ENCODE results near the gene TAF8. TPM values are rescaled to one million over a fixed set of nuclear protein-coding genes. Genes with fewer than 3 reads are reported as not detected.

Gene TAF8
- total RNA-seq, 1 experiment from 2014 or later = 35.5 TPM

DNA sequence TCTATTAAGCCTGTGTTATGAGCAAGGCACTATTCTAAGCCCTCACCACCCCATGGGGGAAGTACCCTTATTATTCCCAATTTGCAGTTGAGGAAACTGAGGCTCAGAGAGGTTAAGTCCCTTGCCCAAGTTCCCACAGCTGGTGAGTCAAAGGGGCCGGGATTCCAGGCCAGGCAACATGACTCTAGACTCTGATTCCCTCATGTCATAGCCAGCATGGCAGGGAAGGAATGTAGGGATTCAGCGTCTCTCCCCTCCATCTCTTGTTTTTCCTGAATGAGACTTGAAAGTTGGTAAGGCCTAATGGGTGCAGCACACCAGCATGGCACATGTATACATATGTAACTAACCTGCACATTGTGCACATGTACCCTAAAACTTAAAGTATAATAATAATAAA is 85.4 kb downstream of the TAF8 start:
- in situ Hi-C loops (cut with HindIII; ENCODE audit: low pct_unique_long_range_greater_than_20kb, low sequenced_read_pairs) = no loop called here
- no TSS peak for BruUV-seq (replicated peaks)
- ChIA-PET CTCF (no interaction called here), POLR2A (no interaction called here)
- no peak overlapping the region for H3K4me3 ChIP-seq (ENCODE audit: low read depth in 2 of 2, low read length in 2 of 2)
- TF ChIP-seq TCF7L2 (IDR thresholded peaks at IDR 0.05; ENCODE audit: low read depth, low read length) (no peak), SIN3A (IDR thresholded peaks at IDR 0.05; ENCODE audit: borderline replicate concordance, insufficient read depth, low read depth, low read length) (no peak), CTCF (IDR thresholded peaks at IDR 0.05) (no peak), POLR2AphosphoS5 (IDR thresholded peaks at IDR 0.05; ENCODE audit: low read depth, low read length) (no peak), REST (IDR thresholded peaks at IDR 0.05; ENCODE audit: insufficient read depth in 1 of 2, low read depth in 2 of 2, low read length in 1 of 2) (no peak)
- H3K27me3 ChIP-seq (ENCODE audit: control insufficient read depth, insufficient read depth, low read length) = no peaks in the 10 kb centered on the region
- no peaks in the 10 kb centered on the region for H3K36me3 ChIP-seq (ENCODE audit: control insufficient read depth, insufficient read depth, low read length)
- DNase-seq (ENCODE audit: low read depth, low spot score) = no peak
- intact Hi-C loops (cut with micrococcal nuclease; ENCODE audit: unreplicated experiment) = no loop called here
- ATAC-seq = no peak
- no peaks in the 10 kb centered on the region for H3K9me3 ChIP-seq (ENCODE audit: control insufficient read depth, insufficient read depth, low read depth, low read length)
- H3K27ac ChIP-seq (ENCODE audit: low read length) = peak overlapping the region; percentile 94
- H3K4me1 ChIP-seq (ENCODE audit: control insufficient read depth, insufficient read depth, low read length) = peaks cover 55% of the 10 kb centered on the region

- ATAC-seq = peak; percentile 63
- no peak for DNase-seq (ENCODE audit: low read depth, low spot score)
- POLR2A ChIA-PET = no interaction called here
- in situ Hi-C loops (cut with HindIII; ENCODE audit: low pct_unique_long_range_greater_than_20kb, low sequenced_read_pairs) (no loop called here), intact Hi-C loops (cut with micrococcal nuclease; ENCODE audit: unreplicated experiment) (no loop called here)
- Histone ChIP-seq H3K36me3 (ENCODE audit: control insufficient read depth, insufficient read depth, low read length) (no peaks in the 10 kb centered on the region), H3K4me1 (ENCODE audit: control insufficient read depth, insufficient read depth, low read length) (peaks cover 65% of the 10 kb centered on the region), H3K27me3 (ENCODE audit: control insufficient read depth, insufficient read depth, low read length) (no peaks in the 10 kb centered on the region), H3K9me3 (ENCODE audit: control insufficient read depth, insufficient read depth, low read depth, low read length) (no peaks in the 10 kb centered on the region), H3K27ac (ENCODE audit: low read length) (peak overlapping the region; percentile 94), H3K4me3 (ENCODE audit: low read depth in 2 of 2, low read length in 2 of 2) (peak overlapping the region; percentile 0 to 35; a peak in 3 of 4 replicates)
- no peak for TF ChIP-seq REST (IDR thresholded peaks at IDR 0.05; ENCODE audit: insufficient read depth in 1 of 2, low read depth in 2 of 2, low read length in 1 of 2)
- no peak for TF ChIP-seq POLR2AphosphoS5 (IDR thresholded peaks at IDR 0.05; ENCODE audit: low read depth, low read length)
- TF ChIP-seq CTCF (IDR thresholded peaks at IDR 0.05) = no peak; the same call in 1 of the 2 replicates
- TF ChIP-seq TCF7L2 (IDR thresholded peaks at IDR 0.05; ENCODE audit: low read depth, low read length) = peak; percentile 95
- CTCF ChIA-PET = interaction anchor here (0.6 to 1.1 kb wide), 2 partner anchors 48 to 82 kb away, joined by 3 read pairs; no protein-coding TSS in a partner anchor
- BruUV-seq (replicated peaks) = no TSS peak
Observed at GRCh38 chr6:42136508-42137193, 86.3 kb downstream of the TAF8 start.

Measured in Panc1 (cell line).